GM12874 (cell line): ENCODE data around the gene PPP1R37.

Experiments used
- CTCF ChIP-seq: IDR thresholded peaks from 2 replicates; pipeline ENCODE4 v1.5.1; 2011; ENCODE audit warnings: low read depth, mild to moderate bottlenecking, control low read depth, low read length, moderate library complexity; ENCODE audit not compliant: insufficient read depth

Gene PPP1R37

GRCh38 chr19:45150180-45150579 is 57.2 kb downstream of the PPP1R37 start:
- no peak for TF ChIP-seq CTCF

GRCh38 chr19:45150751-45151281 is 57.8 kb downstream of the PPP1R37 start:
- TF ChIP-seq CTCF: no peak

GRCh38 chr19:45151320-45151719 is 58.3 kb downstream of the PPP1R37 start:
- TF ChIP-seq CTCF: no peak

- no peak for TF ChIP-seq CTCF
Measured at GRCh38 chr19:45151821-45152503, 59.0 kb downstream of the PPP1R37 start.

- TF ChIP-seq CTCF: no peak
Measured at GRCh38 chr19:45152504-45153338, 59.7 kb downstream of the PPP1R37 start.

GRCh38 chr19:45153339-45154063 is 60.5 kb downstream of the PPP1R37 start:
- no peak for TF ChIP-seq CTCF
